Measurements from ENCODE around the gene TRAPPC10. TPM values are rescaled to one million over a fixed set of nuclear protein-coding genes. Genes with fewer than 3 reads are reported as not detected.
"Not testable (repeated sequence)": the region's sequence is repeated elsewhere in the genome, so short reads cannot be mapped to it uniquely, and the experiment has no call there.

TRAPPC10 gene
- total and polyA plus RNA-seq, 2 of the 8 experiments (the other 6 are each of a cell fraction or from before 2014, with no cell fraction given) = 18.5 to 29.8 TPM

DNA sequence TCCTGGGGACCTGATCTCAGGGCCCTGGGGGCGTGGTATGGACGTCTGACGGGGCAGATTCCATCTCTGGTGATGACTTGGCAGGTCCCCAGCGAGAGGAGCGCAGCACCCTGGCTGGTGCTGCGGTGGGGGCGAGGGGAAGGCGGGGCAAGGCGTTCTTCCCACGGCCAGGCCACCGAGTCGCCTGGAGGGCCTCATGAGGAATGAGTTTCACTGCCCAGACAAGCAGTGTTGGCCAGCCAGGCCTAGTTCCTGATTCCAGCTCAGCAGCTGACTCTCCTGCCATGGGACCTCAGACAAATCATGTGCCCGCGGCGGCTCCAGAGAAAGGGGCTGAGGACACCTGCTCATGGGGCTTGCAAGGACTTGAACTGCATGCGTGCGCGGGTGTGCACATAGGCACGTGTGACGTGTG is 142.7 kb downstream of the TRAPPC10 start:
- H3K9ac ChIP-seq (replicated peaks in 1 of 4; ENCODE audit: extremely low read depth in 1 of 4, low read depth in 3 of 4, low read length in 3 of 4); CTCF ChIA-PET (ENCODE audit: partially characterized antibody); H4K20me1 ChIP-seq (replicated peaks in 1 of 2; ENCODE audit: control insufficient read depth in 1 of 2, insufficient read depth in 2 of 2, low read length in 2 of 2); H3K56ac ChIP-seq (replicated peaks; ENCODE audit: insufficient read length, low read depth, low read length); H2BK20ac ChIP-seq (ENCODE audit: low read length); H3K36me3 ChIP-seq (ENCODE audit: control insufficient read depth in 2 of 4, insufficient read depth in 4 of 4, low read length in 3 of 4); H4K8ac ChIP-seq (ENCODE audit: extremely low read depth, insufficient read depth, low read length); H3K23ac ChIP-seq (ENCODE audit: insufficient read length); H2AK5ac ChIP-seq (ENCODE audit: low read depth, low read length); POLR2A ChIA-PET (ENCODE audit: partially characterized antibody); H3K9me3 ChIP-seq (ENCODE audit: insufficient read depth in 2 of 2, low read depth in 1 of 2, low read length in 1 of 2); H3K14ac ChIP-seq (ENCODE audit: insufficient read length); H3K4ac ChIP-seq (replicated peaks; ENCODE audit: insufficient read length, low read depth, low read length); H4K5ac ChIP-seq (ENCODE audit: insufficient read length, low read depth, low read length); H3K4me3 ChIP-seq (ENCODE audit: extremely low read depth in 1 of 4, insufficient read depth in 2 of 4, low read depth in 3 of 4, low read length in 4 of 4); H2BK120ac ChIP-seq (replicated peaks; ENCODE audit: low read depth, low read length); H2BK12ac ChIP-seq (ENCODE audit: low read depth, low read length); H2BK5ac ChIP-seq (ENCODE audit: low read depth, low read length); H2BK15ac ChIP-seq (ENCODE audit: low read length); H3K27me3 ChIP-seq (replicated peaks in 1 of 4; ENCODE audit: control insufficient read depth in 3 of 4, extremely low read depth in 1 of 4, insufficient read depth in 3 of 4, low read length in 3 of 4); H3K27ac ChIP-seq (ENCODE audit: low read depth, low read length); H4K91ac ChIP-seq (replicated peaks; ENCODE audit: insufficient read length, low read length); H3K23me2 ChIP-seq (ENCODE audit: low read depth, low read length); H3K4me2 ChIP-seq (ENCODE audit: insufficient read depth in 1 of 2, low read depth in 2 of 2, low read length in 2 of 2); H3K79me2 ChIP-seq (ENCODE audit: control insufficient read depth in 1 of 2, insufficient read depth in 2 of 2, low read length in 2 of 2); H3K79me1 ChIP-seq (ENCODE audit: low read depth, low read length); H2AFZ ChIP-seq (ENCODE audit: low read length); H3K18ac ChIP-seq (ENCODE audit: extremely low read depth, low read length); FAIRE-seq; DNase-seq (ENCODE audit: low read depth in 1 of 2, low spot score in 2 of 2); H3K4me1 ChIP-seq (replicated peaks in 1 of 4; ENCODE audit: control insufficient read depth in 3 of 4, insufficient read depth in 4 of 4, low read length in 3 of 4): not testable (repeated sequence)
- no CpG with 5 or more reads among the region's 20 CpGs for WGBS, 2 experiments (ENCODE audit: extremely low coverage in 1 of 2, insufficient coverage in 1 of 2, insufficient read length in 1 of 2, insufficient replicate concordance in 2 of 2, low coverage in 1 of 2, low lambda C conversion rate in 2 of 2, missing lambda C conversion rate in 1 of 2)

GRCh38 chr21:44155231-44155993 is 143.3 kb downstream of the TRAPPC10 start:
- H3K79me2 ChIP-seq (ENCODE audit: control insufficient read depth in 1 of 2, insufficient read depth in 2 of 2, low read length in 2 of 2); H3K9ac ChIP-seq (replicated peaks in 1 of 4; ENCODE audit: extremely low read depth in 1 of 4, low read depth in 3 of 4, low read length in 3 of 4); POLR2A ChIA-PET (ENCODE audit: partially characterized antibody); FAIRE-seq; H3K23ac ChIP-seq (ENCODE audit: insufficient read length); H2AK5ac ChIP-seq (ENCODE audit: low read depth, low read length); H4K5ac ChIP-seq (ENCODE audit: insufficient read length, low read depth, low read length); H2AFZ ChIP-seq (ENCODE audit: low read length); CTCF ChIA-PET (ENCODE audit: partially characterized antibody); H3K56ac ChIP-seq (replicated peaks; ENCODE audit: insufficient read length, low read depth, low read length); H3K4ac ChIP-seq (replicated peaks; ENCODE audit: insufficient read length, low read depth, low read length); H4K91ac ChIP-seq (replicated peaks; ENCODE audit: insufficient read length, low read length); H3K18ac ChIP-seq (ENCODE audit: extremely low read depth, low read length); H3K4me3 ChIP-seq (ENCODE audit: extremely low read depth in 1 of 4, insufficient read depth in 2 of 4, low read depth in 3 of 4, low read length in 4 of 4); H3K4me1 ChIP-seq (replicated peaks in 1 of 4; ENCODE audit: control insufficient read depth in 3 of 4, insufficient read depth in 4 of 4, low read length in 3 of 4); H4K20me1 ChIP-seq (replicated peaks in 1 of 2; ENCODE audit: control insufficient read depth in 1 of 2, insufficient read depth in 2 of 2, low read length in 2 of 2); DNase-seq (ENCODE audit: low read depth in 1 of 2, low spot score in 2 of 2); H3K36me3 ChIP-seq (ENCODE audit: control insufficient read depth in 2 of 4, insufficient read depth in 4 of 4, low read length in 3 of 4); H2BK12ac ChIP-seq (ENCODE audit: low read depth, low read length); H3K23me2 ChIP-seq (ENCODE audit: low read depth, low read length); H2BK120ac ChIP-seq (replicated peaks; ENCODE audit: low read depth, low read length); H3K9me3 ChIP-seq (ENCODE audit: insufficient read depth in 2 of 2, low read depth in 1 of 2, low read length in 1 of 2); H2BK15ac ChIP-seq (ENCODE audit: low read length); H3K79me1 ChIP-seq (ENCODE audit: low read depth, low read length); H3K14ac ChIP-seq (ENCODE audit: insufficient read length); H3K27me3 ChIP-seq (replicated peaks in 1 of 4; ENCODE audit: control insufficient read depth in 3 of 4, extremely low read depth in 1 of 4, insufficient read depth in 3 of 4, low read length in 3 of 4); H3K27ac ChIP-seq (ENCODE audit: low read depth, low read length); H2BK5ac ChIP-seq (ENCODE audit: low read depth, low read length); H2BK20ac ChIP-seq (ENCODE audit: low read length); H4K8ac ChIP-seq (ENCODE audit: extremely low read depth, insufficient read depth, low read length); H3K4me2 ChIP-seq (ENCODE audit: insufficient read depth in 1 of 2, low read depth in 2 of 2, low read length in 2 of 2): not testable (repeated sequence)
- whole genome bisulfite sequencing, 2 experiments (ENCODE audit: extremely low coverage in 1 of 2, insufficient coverage in 1 of 2, insufficient read length in 1 of 2, insufficient replicate concordance in 2 of 2, low coverage in 1 of 2, low lambda C conversion rate in 2 of 2, missing lambda C conversion rate in 1 of 2) = no CpG with 5 or more reads among the region's 38 CpGs
